ENCODE data around the gene OAT.

GRCh38 chr10:124367936-124368335 lies 50.8 kb downstream of the OAT start:
- TF ChIP-seq, protein P1, sequence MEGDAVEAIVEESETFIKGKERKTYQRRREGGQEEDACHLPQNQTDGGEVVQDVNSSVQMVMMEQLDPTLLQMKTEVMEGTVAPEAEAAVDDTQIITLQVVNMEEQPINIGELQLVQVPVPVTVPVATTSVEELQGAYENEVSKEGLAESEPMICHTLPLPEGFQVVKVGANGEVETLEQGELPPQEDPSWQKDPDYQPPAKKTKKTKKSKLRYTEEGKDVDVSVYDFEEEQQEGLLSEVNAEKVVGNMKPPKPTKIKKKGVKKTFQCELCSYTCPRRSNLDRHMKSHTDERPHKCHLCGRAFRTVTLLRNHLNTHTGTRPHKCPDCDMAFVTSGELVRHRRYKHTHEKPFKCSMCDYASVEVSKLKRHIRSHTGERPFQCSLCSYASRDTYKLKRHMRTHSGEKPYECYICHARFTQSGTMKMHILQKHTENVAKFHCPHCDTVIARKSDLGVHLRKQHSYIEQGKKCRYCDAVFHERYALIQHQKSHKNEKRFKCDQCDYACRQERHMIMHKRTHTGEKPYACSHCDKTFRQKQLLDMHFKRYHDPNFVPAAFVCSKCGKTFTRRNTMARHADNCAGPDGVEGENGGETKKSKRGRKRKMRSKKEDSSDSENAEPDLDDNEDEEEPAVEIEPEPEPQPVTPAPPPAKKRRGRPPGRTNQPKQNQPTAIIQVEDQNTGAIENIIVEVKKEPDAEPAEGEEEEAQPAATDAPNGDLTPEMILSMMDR (IDR thresholded peaks at IDR 0.05; ENCODE audit: insufficient read depth, low read depth, low read length) = no peak
- no peak for TF ChIP-seq EZH2 (IDR thresholded peaks at IDR 0.05; ENCODE audit: insufficient read depth, low read length)
